ENCODE data around the gene ZFP42.

The ZFP42 gene

GRCh38 chr4:187999406-187999932, 3.9 kb downstream of the ZFP42 start:
- no peak for TF ChIP-seq CTCF (IDR thresholded peaks at IDR 0.05; ENCODE audit: insufficient read depth, low read length, poor library complexity, severe bottlenecking)
- Histone ChIP-seq H3K36me3 (ENCODE audit: control insufficient read depth, insufficient read depth, low read length) (no peaks in the 10 kb centered on the region), H3K27me3 (replicated peaks; ENCODE audit: control insufficient read depth, insufficient read depth, low read length) (no peaks in the 10 kb centered on the region), H3K4me3 (replicated peaks; ENCODE audit: low read depth, low read length) (no peak overlapping the region)
- DNase-seq (ENCODE audit: extremely low read depth, insufficient read length): no peak

- H3K27me3 ChIP-seq (replicated peaks; ENCODE audit: control insufficient read depth, insufficient read depth, low read length): no peaks in the 10 kb centered on the region
- no peaks in the 10 kb centered on the region for H3K36me3 ChIP-seq (ENCODE audit: control insufficient read depth, insufficient read depth, low read length)
- H3K4me3 ChIP-seq (replicated peaks; ENCODE audit: low read depth, low read length): no peak overlapping the region
- no peak for DNase-seq (ENCODE audit: extremely low read depth, insufficient read length)
- TF ChIP-seq CTCF (IDR thresholded peaks at IDR 0.05; ENCODE audit: insufficient read depth, low read length, poor library complexity, severe bottlenecking): no peak
These were observed 6.8 kb downstream of the ZFP42 start for GRCh38 chr4:188002323-188002722.

DNA sequence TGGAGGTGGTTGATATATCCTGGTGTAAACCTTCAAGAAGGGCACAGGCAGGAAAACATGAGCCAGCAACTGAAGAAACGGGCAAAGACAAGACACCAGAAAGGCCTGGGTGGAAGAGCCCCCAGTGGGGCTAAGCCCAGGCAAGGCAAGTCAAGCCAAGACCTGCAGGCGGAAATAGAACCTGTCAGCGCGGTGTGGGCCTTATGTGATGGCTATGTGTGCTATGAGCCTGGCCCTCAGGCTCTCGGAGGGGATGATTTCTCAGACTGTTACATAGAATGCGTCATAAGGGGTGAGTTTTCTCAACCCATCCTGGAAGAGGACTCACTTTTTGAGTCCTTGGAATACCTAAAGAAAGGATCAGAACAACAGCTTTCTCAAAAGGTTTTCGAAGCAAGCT, 7.2 kb downstream of the ZFP42 start:
- TF ChIP-seq CTCF (IDR thresholded peaks at IDR 0.05; ENCODE audit: insufficient read depth, low read length, poor library complexity, severe bottlenecking): no peak

DNA sequence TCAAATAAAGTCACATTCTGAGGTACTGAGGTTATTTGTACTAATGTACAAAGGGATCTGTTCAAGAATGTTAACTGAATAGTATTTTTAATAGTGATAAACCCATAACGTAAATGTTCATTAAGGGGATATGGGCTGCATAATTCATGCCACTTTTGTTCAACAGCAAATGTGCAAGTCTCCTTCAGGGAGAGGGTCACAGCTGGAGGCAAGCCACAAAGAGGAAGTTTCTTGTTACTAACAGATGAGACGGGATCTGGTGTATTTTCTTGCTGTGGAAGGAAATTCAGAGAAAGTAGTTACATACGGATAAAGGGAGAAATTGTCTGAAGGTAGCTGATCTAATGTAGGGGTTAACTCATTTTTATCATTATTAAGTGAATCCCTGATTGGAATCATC, 10.0 kb downstream of the ZFP42 start:
- TF ChIP-seq CTCF (IDR thresholded peaks at IDR 0.05; ENCODE audit: insufficient read depth, low read length, poor library complexity, severe bottlenecking): no peak
- Histone ChIP-seq H3K36me3 (ENCODE audit: control insufficient read depth, insufficient read depth, low read length) (no peaks in the 10 kb centered on the region), H3K4me3 (replicated peaks; ENCODE audit: low read depth, low read length) (no peak overlapping the region), H3K27me3 (replicated peaks; ENCODE audit: control insufficient read depth, insufficient read depth, low read length) (no peaks in the 10 kb centered on the region)
- DNase-seq (ENCODE audit: extremely low read depth, insufficient read length): no peak

More for the DNA sequence above, 7.2 kb downstream of the ZFP42 start:
- DNase-seq (ENCODE audit: extremely low read depth, insufficient read length): no peak
- Histone ChIP-seq H3K36me3 (ENCODE audit: control insufficient read depth, insufficient read depth, low read length) (no peaks in the 10 kb centered on the region), H3K27me3 (replicated peaks; ENCODE audit: control insufficient read depth, insufficient read depth, low read length) (no peaks in the 10 kb centered on the region), H3K4me3 (replicated peaks; ENCODE audit: low read depth, low read length) (no peak overlapping the region)

DNA sequence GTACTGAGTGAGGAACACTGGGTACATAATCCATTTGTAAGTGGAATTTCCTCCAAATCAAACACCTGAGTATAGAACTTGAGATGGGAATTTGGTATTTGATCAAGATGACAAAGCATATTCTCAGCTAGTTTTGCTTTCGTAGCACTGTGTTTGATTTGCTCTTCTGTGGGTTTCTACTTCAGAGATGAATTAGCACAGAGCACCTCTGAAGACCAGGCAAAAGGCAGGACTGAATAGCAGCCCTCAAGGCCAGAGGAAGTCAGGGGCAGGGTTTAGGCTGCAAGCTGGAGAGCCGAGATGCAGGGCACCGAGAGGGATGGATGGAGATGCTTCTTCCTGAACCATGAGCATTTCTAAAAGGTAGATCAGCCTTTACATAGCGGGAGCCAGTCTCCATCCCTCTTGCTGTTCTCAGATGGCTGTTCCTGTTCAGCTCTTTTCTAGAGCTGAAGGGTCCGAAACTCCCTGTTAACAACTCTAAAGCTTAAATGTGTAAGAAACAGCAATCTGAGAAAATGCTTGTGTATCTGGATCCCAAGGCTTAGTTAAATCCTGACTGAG, 10.8 kb downstream of the ZFP42 start:
- no peaks in the 10 kb centered on the region for H3K36me3 ChIP-seq (ENCODE audit: control insufficient read depth, insufficient read depth, low read length)
- no peak for TF ChIP-seq CTCF (IDR thresholded peaks at IDR 0.05; ENCODE audit: insufficient read depth, low read length, poor library complexity, severe bottlenecking)
- no peak overlapping the region for H3K4me3 ChIP-seq (replicated peaks; ENCODE audit: low read depth, low read length)
- DNase-seq (ENCODE audit: extremely low read depth, insufficient read length): no peak
- H3K27me3 ChIP-seq (replicated peaks; ENCODE audit: control insufficient read depth, insufficient read depth, low read length): no peaks in the 10 kb centered on the region

GRCh38 chr4:188008377-188008776, 12.8 kb downstream of the ZFP42 start:
- Histone ChIP-seq H3K27me3 (replicated peaks; ENCODE audit: control insufficient read depth, insufficient read depth, low read length) (no peaks in the 10 kb centered on the region), H3K4me3 (replicated peaks; ENCODE audit: low read depth, low read length) (no peak overlapping the region), H3K36me3 (ENCODE audit: control insufficient read depth, insufficient read depth, low read length) (no peaks in the 10 kb centered on the region)
- TF ChIP-seq CTCF (IDR thresholded peaks at IDR 0.05; ENCODE audit: insufficient read depth, low read length, poor library complexity, severe bottlenecking): no peak
- no peak for DNase-seq (ENCODE audit: extremely low read depth, insufficient read length)
